ENCODE measurements around the gene TRPV3.

DNA sequence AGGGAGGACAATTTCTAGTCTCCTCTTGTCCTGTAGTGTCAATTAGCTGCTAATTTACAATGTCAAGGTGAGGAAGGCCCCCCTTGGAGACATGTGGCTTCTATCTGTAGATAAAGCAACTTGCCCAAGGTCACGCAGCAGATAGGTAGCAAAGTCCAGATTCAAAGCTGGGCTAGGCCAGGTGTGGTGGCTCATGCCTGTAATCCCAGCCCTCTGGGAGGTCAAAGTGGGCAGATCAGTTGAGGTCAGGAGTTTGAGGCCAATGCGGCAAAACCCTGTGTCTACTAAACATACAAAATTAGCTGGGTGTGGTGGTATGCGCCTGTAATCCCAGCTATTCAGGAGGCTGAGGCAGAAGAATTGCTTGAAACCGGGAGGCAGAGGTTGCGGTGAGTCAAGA, 11.1 kb downstream of the TRPV3 start:
- TF ChIP-seq, protein P1, sequence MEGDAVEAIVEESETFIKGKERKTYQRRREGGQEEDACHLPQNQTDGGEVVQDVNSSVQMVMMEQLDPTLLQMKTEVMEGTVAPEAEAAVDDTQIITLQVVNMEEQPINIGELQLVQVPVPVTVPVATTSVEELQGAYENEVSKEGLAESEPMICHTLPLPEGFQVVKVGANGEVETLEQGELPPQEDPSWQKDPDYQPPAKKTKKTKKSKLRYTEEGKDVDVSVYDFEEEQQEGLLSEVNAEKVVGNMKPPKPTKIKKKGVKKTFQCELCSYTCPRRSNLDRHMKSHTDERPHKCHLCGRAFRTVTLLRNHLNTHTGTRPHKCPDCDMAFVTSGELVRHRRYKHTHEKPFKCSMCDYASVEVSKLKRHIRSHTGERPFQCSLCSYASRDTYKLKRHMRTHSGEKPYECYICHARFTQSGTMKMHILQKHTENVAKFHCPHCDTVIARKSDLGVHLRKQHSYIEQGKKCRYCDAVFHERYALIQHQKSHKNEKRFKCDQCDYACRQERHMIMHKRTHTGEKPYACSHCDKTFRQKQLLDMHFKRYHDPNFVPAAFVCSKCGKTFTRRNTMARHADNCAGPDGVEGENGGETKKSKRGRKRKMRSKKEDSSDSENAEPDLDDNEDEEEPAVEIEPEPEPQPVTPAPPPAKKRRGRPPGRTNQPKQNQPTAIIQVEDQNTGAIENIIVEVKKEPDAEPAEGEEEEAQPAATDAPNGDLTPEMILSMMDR (IDR thresholded peaks at IDR 0.05; ENCODE audit: low read length), result no peak
- no peak for TF ChIP-seq EZH2 (IDR thresholded peaks at IDR 0.05; ENCODE audit: borderline replicate concordance, low read length)
